Measurements from ENCODE around the gene CEP72.
A peak's percentile ranks its signal among the peaks of the same experiment; 100 is the strongest.
"Not testable (repeated sequence)": the region's sequence is repeated elsewhere in the genome, so short reads cannot be mapped to it uniquely, and the experiment has no call there.

CEP72 gene, protein sequence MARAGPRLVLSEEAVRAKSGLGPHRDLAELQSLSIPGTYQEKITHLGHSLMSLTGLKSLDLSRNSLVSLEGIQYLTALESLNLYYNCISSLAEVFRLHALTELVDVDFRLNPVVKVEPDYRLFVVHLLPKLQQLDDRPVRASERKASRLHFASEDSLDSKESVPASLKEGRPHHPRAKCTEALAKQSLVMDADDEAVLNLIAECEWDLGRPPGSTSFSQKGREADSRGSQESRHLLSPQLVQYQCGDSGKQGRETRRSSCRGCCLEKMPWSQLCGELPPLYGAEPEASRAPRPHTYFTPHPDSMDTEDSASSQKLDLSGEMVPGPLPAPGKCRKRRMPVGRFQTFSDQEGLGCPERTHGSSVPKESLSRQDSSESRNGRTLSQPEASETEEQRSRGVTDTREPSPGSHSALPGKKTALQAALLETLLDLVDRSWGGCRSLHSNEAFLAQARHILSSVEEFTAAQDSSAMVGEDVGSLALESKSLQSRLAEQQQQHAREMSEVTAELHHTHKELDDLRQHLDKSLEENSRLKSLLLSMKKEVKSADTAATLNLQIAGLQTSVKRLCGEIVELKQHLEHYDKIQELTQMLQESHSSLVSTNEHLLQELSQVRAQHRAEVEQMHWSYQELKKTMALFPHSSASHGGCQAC
- long read RNA-seq, donor 1, partial matches to known transcripts, result 0 of 2 reads
- long read RNA-seq, donor 1, other reads (novel, unspliced or antisense), result 0 of 2 reads
- long read RNA-seq, donor 2, result 0 reads
- long read RNA-seq, donor 3, result 0 reads
- long read RNA-seq, donor 4, result 0 reads
- long read RNA-seq, donor 5, partial matches to known transcripts, result 0 of 3 reads
- long read RNA-seq, donor 5, other reads (novel, unspliced or antisense), result 0 of 3 reads
- long read RNA-seq, donor 6, partial matches to known transcripts, result 0 of 2 reads
- long read RNA-seq, donor 6, other reads (novel, unspliced or antisense), result 0 of 2 reads
- long read RNA-seq, donor 7, partial matches to known transcripts, result 0 of 3 reads
- long read RNA-seq, donor 7, other reads (novel, unspliced or antisense), result 0 of 3 reads
- long read RNA-seq, donor 8, partial matches to known transcripts, result 0 of 3 reads
- long read RNA-seq, donor 8, other reads (novel, unspliced or antisense), result 0 of 3 reads

GRCh38 chr5:611731-612486 lies at the start of gene CEP72:
Gene CEP72, plus strand, starts transcription at chr5:612340. Its CDS starts 22 bp downstream, at chr5:612362.
- DNase-seq, result peak; percentile 63

DNA sequence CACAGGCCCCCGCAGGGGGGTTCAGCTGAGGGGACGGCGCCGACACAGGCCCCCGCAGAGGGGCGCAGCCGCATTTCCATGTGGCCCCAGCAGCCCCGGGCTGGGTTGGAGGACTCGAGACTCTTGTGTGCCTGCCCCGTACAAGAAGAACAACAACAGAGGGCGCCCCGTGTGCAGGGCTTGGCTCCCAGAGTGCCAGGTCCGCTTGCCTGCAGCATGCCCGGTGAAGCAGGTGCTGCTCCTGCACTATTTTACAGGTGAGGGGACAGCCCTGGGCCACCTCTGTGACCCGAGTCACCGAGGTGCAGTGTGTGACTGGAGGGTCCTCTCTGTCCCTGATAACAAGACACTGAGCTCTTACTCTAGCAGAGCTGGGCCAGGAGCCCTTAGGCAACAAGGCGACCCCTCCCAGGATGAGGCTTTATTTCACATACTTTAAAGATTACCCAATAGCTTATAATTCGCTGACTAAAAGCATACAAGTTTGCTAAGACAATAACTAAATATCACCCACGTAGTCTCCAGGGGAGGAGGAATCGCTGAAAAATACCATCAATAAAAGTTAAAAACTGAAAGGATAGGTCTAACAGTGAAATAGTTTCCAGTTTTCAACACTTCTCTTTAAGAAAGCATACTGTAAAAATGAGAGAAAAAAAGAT lies 46.2 kb upstream of the CEP72 start:
- peak; percentile 9 for DNase-seq

- DNase-seq, result no peak
These were observed 45.4 kb upstream of the CEP72 start for GRCh38 chr5:566636-567309.

GRCh38 chr5:567664-568060 lies 44.5 kb upstream of the CEP72 start:
- DNase-seq, result no peak

DNA sequence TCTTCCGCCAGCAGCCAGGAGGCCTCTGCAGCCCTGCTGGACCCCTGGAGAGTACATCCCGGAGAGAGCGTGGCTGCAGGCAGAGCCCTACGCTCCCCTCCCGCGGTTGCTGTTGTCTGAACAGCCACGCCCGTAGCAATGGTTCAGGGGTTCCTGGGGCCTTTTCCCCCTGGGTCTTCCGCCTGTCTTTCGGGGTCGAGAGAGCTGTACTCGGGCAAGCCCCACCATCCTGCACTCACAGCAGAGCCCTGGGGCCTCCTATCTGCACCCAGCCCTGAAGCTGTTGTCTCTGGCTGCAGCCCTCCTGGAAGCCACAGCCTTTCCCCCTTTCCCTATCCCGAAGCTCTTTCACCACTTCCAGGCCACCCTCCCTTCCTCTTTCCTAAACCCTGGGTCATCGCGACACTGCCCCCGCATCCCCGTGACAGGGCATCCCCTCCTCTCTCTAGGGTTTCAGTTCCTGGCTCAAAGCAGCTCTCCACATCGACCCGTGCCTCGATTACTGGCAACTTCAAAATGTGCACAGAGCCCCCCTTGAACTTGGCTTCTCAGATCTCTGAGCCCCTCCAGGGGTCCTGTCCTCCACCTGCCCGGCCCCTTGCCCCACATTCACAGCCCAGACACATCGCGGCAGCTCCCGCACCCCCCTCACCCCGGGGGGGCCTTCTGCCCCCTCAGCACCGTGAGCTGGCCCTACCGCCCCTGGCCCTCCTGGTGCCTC lies 43.9 kb upstream of the CEP72 start:
- DNase-seq, result no peak

- DNase-seq, result no peak
These were observed 43.3 kb upstream of the CEP72 start for GRCh38 chr5:568809-569208.

- DNase-seq, result no peak
These were observed 42.7 kb upstream of the CEP72 start for GRCh38 chr5:569358-569867.

DNA sequence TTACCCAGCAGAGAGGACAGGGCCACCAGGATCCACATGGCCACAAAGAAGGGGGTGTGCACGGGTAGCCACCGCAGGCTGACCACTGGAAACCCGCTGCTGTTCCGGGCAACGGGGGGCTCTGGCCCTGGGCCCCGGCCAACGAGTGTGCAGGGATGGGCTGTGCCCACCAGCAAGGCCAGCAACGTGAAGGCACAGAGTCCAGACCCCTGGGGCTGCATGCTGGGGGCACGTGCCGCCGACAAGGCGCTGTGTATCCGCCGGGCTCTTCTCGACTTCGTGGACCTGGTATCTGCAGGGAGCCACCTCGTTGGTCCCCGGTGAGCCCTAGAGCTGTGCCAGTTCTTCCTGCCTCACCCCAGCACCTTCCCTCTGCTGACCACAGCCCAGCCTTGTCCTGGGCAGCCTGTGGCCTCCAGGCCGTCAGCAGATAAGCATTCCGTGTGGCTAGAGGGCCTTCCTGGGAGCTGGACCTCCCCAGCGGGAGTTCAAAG lies 42.2 kb upstream of the CEP72 start:
- no peak for DNase-seq

DNA sequence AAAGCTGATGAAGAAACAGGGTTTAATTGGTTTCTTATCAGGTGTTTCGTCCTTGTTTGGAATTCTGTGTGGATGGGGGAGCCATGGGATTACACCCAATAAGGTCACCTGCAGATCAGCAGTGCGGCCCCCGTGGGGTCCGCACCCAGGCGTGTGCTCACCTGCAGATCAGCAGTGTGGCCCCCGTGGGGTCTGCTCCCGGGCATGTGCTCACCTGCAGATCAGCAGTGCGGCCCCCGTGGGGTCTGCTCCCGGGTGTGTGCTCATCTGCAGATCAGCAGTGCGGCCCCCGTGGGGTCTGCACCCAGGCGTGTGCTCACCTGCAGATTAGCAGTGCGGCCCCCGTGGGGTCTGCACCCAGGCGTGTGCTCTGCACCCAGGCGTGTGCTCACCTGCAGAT lies 41.7 kb upstream of the CEP72 start:
- no peak for DNase-seq

GRCh38 chr5:570886-571285 lies 41.3 kb upstream of the CEP72 start:
- DNase-seq, result no peak

- DNase-seq, result no peak
These were observed 40.3 kb upstream of the CEP72 start for GRCh38 chr5:571791-572190.

DNA sequence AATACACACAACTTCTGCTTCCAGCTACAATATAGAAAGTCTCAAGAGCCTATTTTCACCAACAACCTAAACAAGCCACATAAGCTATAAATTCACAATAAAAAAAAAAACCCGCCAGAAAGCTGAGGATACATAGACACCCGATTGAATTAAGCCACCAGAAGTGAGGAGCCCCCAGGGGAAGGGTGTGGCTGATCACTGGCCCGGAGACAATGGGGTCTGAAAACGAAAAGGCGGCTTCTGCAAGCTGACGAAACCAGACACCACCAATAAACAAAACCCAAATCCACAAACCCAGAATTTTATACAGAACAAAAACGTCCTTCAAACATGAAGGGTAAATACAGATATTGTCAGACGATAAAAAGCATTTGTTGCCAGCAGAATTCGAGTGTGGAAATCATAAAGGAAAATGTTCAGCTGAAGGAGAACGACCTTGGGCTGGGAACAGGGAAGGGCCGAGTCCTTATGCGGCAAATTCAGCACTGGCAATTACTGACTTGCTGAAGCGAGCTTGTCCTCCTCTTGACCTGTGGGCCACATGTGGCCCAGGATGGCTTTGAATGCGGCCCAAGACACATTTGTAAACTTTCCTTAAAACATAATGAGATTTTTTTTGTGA lies 39.6 kb upstream of the CEP72 start:
- no peak for DNase-seq

DNA sequence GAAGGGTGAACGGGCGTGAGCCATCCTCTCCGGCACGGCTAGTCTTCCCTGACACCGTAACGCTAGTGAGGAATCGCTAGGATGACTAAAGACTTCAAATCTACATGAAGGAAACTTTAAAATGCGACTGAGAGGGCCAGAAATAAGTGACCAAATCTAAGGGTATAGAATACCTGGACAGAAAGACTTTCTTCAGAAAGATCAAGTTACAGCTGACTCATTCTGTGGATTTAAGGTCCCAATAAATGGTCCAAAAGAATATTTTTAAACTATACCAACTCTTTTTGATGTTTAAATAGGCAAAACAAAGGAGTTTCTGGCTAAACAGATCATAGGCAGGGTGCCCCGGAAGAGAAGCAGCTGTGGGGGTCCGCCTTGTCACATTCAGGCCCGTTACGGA lies 38.9 kb upstream of the CEP72 start:
- no peak for DNase-seq

DNA sequence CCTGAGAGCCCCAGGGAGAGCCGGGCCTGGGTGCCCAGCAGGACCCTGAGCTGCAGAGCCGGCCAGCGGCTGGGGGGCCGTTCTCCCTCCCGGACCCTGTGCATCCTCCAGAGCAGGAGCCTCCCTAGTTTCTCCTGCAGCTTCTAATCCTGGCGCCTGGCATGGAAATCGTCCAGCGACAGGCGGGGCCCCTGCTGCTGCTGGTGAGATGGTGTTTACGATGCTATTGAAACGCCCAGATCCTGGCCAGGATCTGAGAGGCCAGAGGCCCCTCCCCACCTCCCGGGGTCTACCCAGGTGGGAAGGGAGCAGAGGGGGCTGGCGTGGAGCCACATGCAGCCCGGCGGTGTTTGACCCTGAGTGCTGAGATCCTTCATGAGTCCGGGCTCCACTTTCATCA lies 38.2 kb upstream of the CEP72 start:
- DNase-seq, result no peak

- no peak for DNase-seq
These were observed 37.2 kb upstream of the CEP72 start for GRCh38 chr5:574906-575305.

DNA sequence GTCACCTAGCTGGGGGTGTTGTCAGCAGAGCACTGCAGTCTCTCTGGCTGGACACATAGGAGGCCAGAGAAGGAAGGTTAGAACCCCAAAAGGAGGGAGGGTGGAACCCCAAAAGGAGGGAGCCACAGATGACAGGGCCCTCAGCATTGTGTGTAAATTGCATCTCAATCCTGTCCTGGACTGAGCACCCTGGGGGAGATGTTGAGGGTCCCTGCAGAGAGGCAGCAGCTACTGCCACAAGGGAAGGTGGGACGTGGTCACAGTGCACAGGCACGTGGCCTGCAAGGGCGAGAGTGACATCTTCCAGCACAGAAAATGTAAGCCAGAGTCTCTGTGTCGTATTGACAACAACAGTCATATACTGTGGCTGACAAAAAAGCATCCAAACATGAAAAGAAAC lies 36.5 kb upstream of the CEP72 start:
- DNase-seq, result no peak

- not testable (repeated sequence) for DNase-seq
These were observed 34.9 kb upstream of the CEP72 start for GRCh38 chr5:577214-577613.

DNA sequence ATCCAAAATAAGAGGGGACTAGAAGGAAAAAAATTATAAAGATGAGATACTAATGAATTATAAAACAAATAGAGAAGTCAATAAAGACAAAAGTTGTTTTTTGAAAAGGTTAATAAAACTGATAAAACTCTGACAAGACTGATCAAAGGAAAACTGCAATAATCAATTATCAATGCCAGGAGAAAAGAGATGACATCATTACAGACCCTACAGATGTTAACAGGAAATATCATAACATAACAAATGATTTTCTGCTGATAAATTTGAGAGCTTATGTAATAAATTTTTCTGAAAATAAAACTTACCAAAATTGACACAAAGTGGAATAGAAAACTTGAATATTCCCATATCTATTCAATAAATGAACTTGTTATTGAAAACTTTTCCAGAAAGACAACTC lies 34.3 kb upstream of the CEP72 start:
- no peak for DNase-seq

GRCh38 chr5:579211-579610 lies 32.9 kb upstream of the CEP72 start:
- no peak for DNase-seq
